GM23338 (cell line): ENCODE data around the gene EML4. TPM values are rescaled to one million over a fixed set of nuclear protein-coding genes. Genes with fewer than 3 reads are reported as not detected.
A peak's percentile ranks its signal among the peaks of the same experiment; 100 is the strongest.

Experiments used
- ATAC-seq: fragments of 200-7000 bp; cut with Tn5 transposase; 3 replicates; pipeline ENCODE4 v1.9.1; 2020
- DNase-seq: peaks from one replicate; pipeline ENCODE4 v3.0.0-alpha.2; 2015; ENCODE audit warnings: low spot score
- H2AFZ ChIP-seq: fragments of 200-600 bp; sonication (generic); 2 replicates; pipeline ENCODE4 v1.8.0; 2016; ENCODE audit warnings: antibody characterized with exemption, mild to moderate bottlenecking, moderate library complexity
- H3F3A ChIP-seq: fragments of 200-600 bp; sonication (generic); replicated peaks from 2 replicates; pipeline ENCODE4 v1.8.0; 2017; ENCODE audit warnings: antibody characterized with exemption, mixed run types, low read depth
- H3K27ac ChIP-seq: fragments of 200-600 bp; sonication (generic); 2 replicates; pipeline ENCODE4 v1.6.1; 2016; ENCODE audit warnings: low read depth
- H3K27me3 ChIP-seq: fragments of 200-600 bp; sonication (generic); 2 replicates; pipeline ENCODE4 v1.8.0; 2016; ENCODE audit warnings: mild to moderate bottlenecking, mixed run types, moderate library complexity; ENCODE audit not compliant: insufficient read depth
- H3K36me3 ChIP-seq: fragments of 200-600 bp; sonication (generic); 2 replicates; pipeline ENCODE4 v1.8.0; 2016; ENCODE audit warnings: mild to moderate bottlenecking; ENCODE audit not compliant: insufficient read depth
- H3K4me1 ChIP-seq: fragments of 200-600 bp; sonication (generic); 2 replicates; pipeline ENCODE4 v1.8.0; 2016; ENCODE audit warnings: mild to moderate bottlenecking, moderate library complexity; ENCODE audit not compliant: insufficient read depth
- H3K4me2 ChIP-seq: fragments of 200-600 bp; sonication (generic); 2 replicates; pipeline ENCODE4 v1.7.1; 2017; ENCODE audit warnings: mixed run types
- H3K4me3 ChIP-seq: fragments of 200-600 bp; sonication (generic); 2 replicates; pipeline ENCODE4 v1.6.1; 2016; ENCODE audit warnings: mixed run types
- H3K79me2 ChIP-seq: fragments of 200-600 bp; sonication (generic); replicated peaks from 2 replicates; pipeline ENCODE4 v1.8.0; 2017; ENCODE audit warnings: mild to moderate bottlenecking; ENCODE audit not compliant: insufficient read depth
- H3K9me2 ChIP-seq: fragments of 200-600 bp; sonication (generic); 2 replicates; pipeline ENCODE4 v1.8.0; 2017; ENCODE audit not compliant: insufficient read depth
- H4K20me1 ChIP-seq: fragments of 200-600 bp; sonication (generic); replicated peaks from 2 replicates; pipeline ENCODE4 v1.8.0; 2017; ENCODE audit warnings: mild to moderate bottlenecking; ENCODE audit not compliant: insufficient read depth
- H3K27ac Mint-ChIP-seq: 2 replicates; pipeline ENCODE4 v1.8.0; 2020; ENCODE audit warnings: inconsistent platforms, mild to moderate bottlenecking, moderate library complexity, mixed read lengths
- H3K27me3 Mint-ChIP-seq: 3 replicates; pipeline ENCODE4 v1.8.0; 2022; ENCODE audit warnings: low read depth, mild to moderate bottlenecking, moderate library complexity, mixed read lengths, inconsistent platforms; ENCODE audit not compliant: insufficient read depth, poor library complexity
- H3K36me3 Mint-ChIP-seq: 3 replicates; pipeline ENCODE4 v1.8.0; 2021; ENCODE audit warnings: low read depth, mild to moderate bottlenecking, inconsistent platforms, moderate library complexity, mixed read lengths
- H3K4me1 Mint-ChIP-seq: 3 replicates; pipeline ENCODE4 v1.8.0; 2020; ENCODE audit warnings: mild to moderate bottlenecking, inconsistent platforms, mixed read lengths
- H3K4me3 Mint-ChIP-seq: 3 replicates; pipeline ENCODE4 v1.8.0; 2021; ENCODE audit warnings: moderate library complexity, mild to moderate bottlenecking, inconsistent platforms, mixed read lengths
- H3K9me3 Mint-ChIP-seq: 3 replicates; pipeline ENCODE4 v1.8.0; 2020; ENCODE audit warnings: moderate library complexity, mild to moderate bottlenecking, inconsistent platforms, mixed read lengths
- CREB1 ChIP-seq: fragments of 250-450 bp; sonication (Bioruptor Pico); IDR thresholded peaks from 2 replicates; pipeline ENCODE4 v1.5.0; 2020; ENCODE audit warnings: low read depth, mild to moderate bottlenecking, moderate library complexity
- CTCF ChIP-seq, 2 experiments: fragments of 200-600 bp in 1 of 2; sonication (generic) in 1 of 2; conservative IDR thresholded peaks; 2 replicates each; pipeline versions ENCODE4 v1.5.1 to v1.6.1; 2016 to 2017; ENCODE audit warnings: antibody characterized with exemption in 2 of 2, low read depth in 2 of 2, mild to moderate bottlenecking in 2 of 2, moderate library complexity in 1 of 2
- ETS1 ChIP-seq: IDR thresholded peaks from 2 replicates; pipeline ENCODE4 v1.6.1; 2016; ENCODE audit warnings: antibody characterized with exemption
- EZH2 ChIP-seq: fragments of 200-600 bp; sonication (generic); IDR thresholded peaks from one replicate; pipeline ENCODE4 v1.8.0; 2017; ENCODE audit warnings: antibody characterized with exemption, mild to moderate bottlenecking, low read depth; ENCODE audit not compliant: unreplicated experiment
- EZH2phosphoT487 ChIP-seq: fragments of 200-600 bp; sonication (generic); IDR thresholded peaks from one replicate; pipeline ENCODE4 v1.8.1; 2018; ENCODE audit warnings: antibody characterized with exemption; ENCODE audit not compliant: unreplicated experiment
- JUNB ChIP-seq: IDR thresholded peaks from one replicate; pipeline ENCODE4 v1.6.1; 2016; ENCODE audit warnings: antibody characterized with exemption; ENCODE audit not compliant: unreplicated experiment
- NANOG ChIP-seq: IDR thresholded peaks from 2 replicates; pipeline ENCODE4 v1.6.1; 2016; ENCODE audit warnings: antibody characterized with exemption, borderline replicate concordance
- POLR2AphosphoS5 ChIP-seq: IDR thresholded peaks from 2 replicates; pipeline ENCODE4 v1.6.1; 2016; ENCODE audit warnings: antibody characterized with exemption, low read depth
- REST ChIP-seq: IDR thresholded peaks from one replicate; pipeline ENCODE4 v1.6.1; 2018; ENCODE audit warnings: antibody characterized with exemption; ENCODE audit not compliant: unreplicated experiment
- STAT1 ChIP-seq: IDR thresholded peaks from one replicate; pipeline ENCODE4 v1.6.1; 2016; ENCODE audit warnings: antibody characterized with exemption; ENCODE audit not compliant: unreplicated experiment
- ZNF114 ChIP-seq: fragments of 250-450 bp; sonication (Bioruptor Pico); IDR thresholded peaks from 2 replicates; pipeline ENCODE4 v1.5.0; 2020; ENCODE audit warnings: mild to moderate bottlenecking, moderate library complexity
- polyA plus RNA-seq: library from polyadenylated mRNA; unstranded; fragments of >200 nt; fragmentation: Nextera tagmentation; extraction: Ambion mirVana; gene quantifications from 2 replicates; pipeline ENCODE4 v1.2.1, GENCODE V29; 2016
- total RNA-seq: library from RNA; depleted of rRNA; stranded (reverse); fragments of >200 nt; shearing (Covaris generic); gene quantifications from 2 replicates; pipeline ENCODE4 v1.2.3, GENCODE V29; 2014

EML4 gene
- total and polyA plus RNA-seq, 2 experiments from 2014 or later, result 65.3 to 115 TPM

- no peak overlapping the region for H3K4me3 ChIP-seq
- Mint-ChIP-seq H3K4me3 (peak overlapping the region; percentile 12; the same call in 1 of the 3 replicates), H3K36me3 (peaks cover 6% of the 10 kb centered on the region; the same call in 2 of the 3 replicates), H3K27me3 (no peaks in the 10 kb centered on the region), H3K4me1 (peaks cover 20% of the 10 kb centered on the region), H3K27ac (peak overlapping the region; percentile 87), H3K9me3 (no peaks in the 10 kb centered on the region)
- TF ChIP-seq EZH2phosphoT487 (no peak), CTCF (conservative IDR thresholded peaks at IDR 0.05; ENCODE audit: low read depth in 2 of 2) (peak; percentile 76 to 80)
- no peaks in the 10 kb centered on the region for H3K36me3 ChIP-seq
- no peak overlapping the region for H2AFZ ChIP-seq
- H3K9me2 ChIP-seq, result no peaks in the 10 kb centered on the region; the same call in 1 of the 2 replicates
- H3K4me2 ChIP-seq, result 0 out of 2 replicates have a peak overlapping the region, but pooled peaks have one; percentile 10
- H4K20me1 ChIP-seq, result peaks cover 28% of the 10 kb centered on the region
- peaks cover 13% of the 10 kb centered on the region; the same call in 1 of the 2 replicates for H3K4me1 ChIP-seq
- no peaks in the 10 kb centered on the region for H3F3A ChIP-seq
- H3K27me3 ChIP-seq, result no peaks in the 10 kb centered on the region
- ATAC-seq, result peak; percentile 95
- peaks cover 95% of the 10 kb centered on the region for H3K79me2 ChIP-seq
- H3K27ac ChIP-seq, result peak overlapping the region; percentile 56
- DNase-seq, result peak; percentile 88
These were observed 27.5 kb downstream of the EML4 start for GRCh38 chr2:42196403-42197267.

- Mint-ChIP-seq H3K36me3 (peaks cover 6% of the 10 kb centered on the region; the same call in 2 of the 3 replicates), H3K27ac (no peak overlapping the region), H3K27me3 (no peaks in the 10 kb centered on the region), H3K9me3 (no peaks in the 10 kb centered on the region), H3K4me1 (peaks cover 19% of the 10 kb centered on the region), H3K4me3 (no peak overlapping the region)
- Histone ChIP-seq H3K4me1 (peaks cover 13% of the 10 kb centered on the region; the same call in 1 of the 2 replicates), H4K20me1 (peaks cover 29% of the 10 kb centered on the region), H3F3A (no peaks in the 10 kb centered on the region), H3K9me2 (no peaks in the 10 kb centered on the region; the same call in 1 of the 2 replicates), H3K4me2 (no peak overlapping the region), H2AFZ (no peak overlapping the region), H3K4me3 (no peak overlapping the region), H3K36me3 (no peaks in the 10 kb centered on the region), H3K79me2 (peaks cover 95% of the 10 kb centered on the region), H3K27ac (no peak overlapping the region), H3K27me3 (no peaks in the 10 kb centered on the region)
- DNase-seq (no peak), ATAC-seq (no peak)
- TF ChIP-seq REST (no peak), CTCF (conservative IDR thresholded peaks at IDR 0.05; ENCODE audit: low read depth in 2 of 2) (no peak), CREB1 (CRISPR knock-in tag) (no peak), POLR2AphosphoS5 (no peak), NANOG (no peak), JUNB (no peak), ETS1 (no peak), EZH2 (no peak), STAT1 (no peak), ZNF114 (no peak)
These were observed 28.6 kb downstream of the EML4 start for GRCh38 chr2:42197792-42198191.
